Lower lobe of right lung (tissue), 2 donors: ENCODE results near the gene P2RY6. TPM values are rescaled to one million over a fixed set of nuclear protein-coding genes. Genes with fewer than 3 reads are reported as not detected.

Source experiments
- ATAC-seq, 2 donors: fragments of 200-7000 bp; cut with Tn5 transposase; one replicate each; pipeline ENCODE4 v1.9.1; 2020 to 2022; ENCODE audit warnings: mild to moderate bottlenecking in 2 of 2, moderate library complexity in 2 of 2
- DNase-seq: peaks from one replicate; pipeline ENCODE4 v3.0.0-alpha.2; 2020
- H3K27ac ChIP-seq: fragments of 200-600 bp; one replicate; pipeline ENCODE4 v1.8.0; 2022
- H3K27me3 ChIP-seq: fragments of 200-600 bp; one replicate; pipeline ENCODE4 v1.8.0; 2022; ENCODE audit warnings: low read depth
- H3K36me3 ChIP-seq: fragments of 200-600 bp; one replicate; pipeline ENCODE4 v1.8.0; 2022; ENCODE audit warnings: mild to moderate bottlenecking
- H3K4me1 ChIP-seq: fragments of 200-600 bp; one replicate; pipeline ENCODE4 v1.8.0; 2022
- H3K4me3 ChIP-seq: fragments of 200-600 bp; one replicate; pipeline ENCODE4 v1.8.0; 2022; ENCODE audit warnings: mild to moderate bottlenecking
- H3K9me3 ChIP-seq: fragments of 200-600 bp; one replicate; pipeline ENCODE4 v1.8.0; 2022
- intact Hi-C: fragments of 100-400 bp; cut with DNase I; formaldehyde crosslinking; loops from one replicate; pipeline ENCODE4 v1.11.0; 2022
- total RNA-seq: library from RNA; stranded (reverse); fragmentation: NEBNext Ultra II Directional; extraction: Animal tissue kit (Norgen Biotek cat#: 25700); gene quantifications from one replicate; pipeline ENCODE4 v1.2.1, GENCODE V29; 2021
- TF ChIP-seq, protein P1 (sequence below): fragments of 200-600 bp; IDR thresholded peaks from one replicate; pipeline ENCODE4 v1.8.0; 2022; ENCODE audit warnings: antibody characterized with exemption, mild to moderate bottlenecking
- donor health status: DM: no; HTN: yes; CAD: no; lungs with severe emphysema.

P2RY6 gene
- total RNA-seq, 1 donor from 2014 or later: 3.6 TPM

DNA sequence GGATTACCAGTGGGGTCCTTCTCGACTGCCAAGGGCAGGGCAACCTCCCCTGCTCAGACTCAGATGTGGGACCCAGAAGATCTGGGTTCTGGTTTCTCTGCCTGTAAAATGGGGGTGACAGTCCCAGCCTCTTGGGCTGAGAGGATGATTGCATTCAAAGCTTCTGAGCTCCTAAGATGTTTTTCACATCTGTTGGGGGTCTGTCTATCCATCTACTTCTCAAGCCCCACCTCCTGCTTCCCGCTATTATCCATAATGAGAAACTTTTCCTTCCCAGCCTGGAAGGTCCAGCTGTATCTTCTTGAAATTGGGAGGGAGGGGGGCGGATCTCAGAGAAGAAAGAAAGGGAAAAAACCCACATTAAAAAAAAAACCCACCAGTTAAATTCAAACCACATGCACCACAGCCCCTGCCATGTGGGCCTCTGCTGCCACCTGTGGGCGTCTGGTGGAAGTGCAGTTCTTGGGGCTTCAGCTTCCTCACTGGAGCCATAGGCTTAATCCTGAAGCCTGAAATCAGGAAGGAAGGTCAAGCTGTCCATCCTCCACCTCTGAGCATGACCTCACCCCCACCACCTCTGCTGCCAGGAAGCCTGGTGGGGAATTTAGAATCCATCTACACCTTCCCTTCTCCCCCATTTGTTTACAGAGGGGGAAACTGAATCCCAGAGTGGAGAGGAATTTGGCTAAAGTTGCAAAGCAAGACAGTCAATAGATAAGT is 63.2 kb downstream of the P2RY6 start:
- Histone ChIP-seq H3K4me1 (peaks cover 51% of the 10 kb centered on the region), H3K27me3 (no peaks in the 10 kb centered on the region), H3K4me3 (no peak overlapping the region), H3K27ac (peak overlapping the region; percentile 63), H3K9me3 (no peaks in the 10 kb centered on the region), H3K36me3 (no peaks in the 10 kb centered on the region)
- ATAC-seq (peak; percentile 85 to 87), DNase-seq (peak; percentile 81)
- TF ChIP-seq, protein P1, sequence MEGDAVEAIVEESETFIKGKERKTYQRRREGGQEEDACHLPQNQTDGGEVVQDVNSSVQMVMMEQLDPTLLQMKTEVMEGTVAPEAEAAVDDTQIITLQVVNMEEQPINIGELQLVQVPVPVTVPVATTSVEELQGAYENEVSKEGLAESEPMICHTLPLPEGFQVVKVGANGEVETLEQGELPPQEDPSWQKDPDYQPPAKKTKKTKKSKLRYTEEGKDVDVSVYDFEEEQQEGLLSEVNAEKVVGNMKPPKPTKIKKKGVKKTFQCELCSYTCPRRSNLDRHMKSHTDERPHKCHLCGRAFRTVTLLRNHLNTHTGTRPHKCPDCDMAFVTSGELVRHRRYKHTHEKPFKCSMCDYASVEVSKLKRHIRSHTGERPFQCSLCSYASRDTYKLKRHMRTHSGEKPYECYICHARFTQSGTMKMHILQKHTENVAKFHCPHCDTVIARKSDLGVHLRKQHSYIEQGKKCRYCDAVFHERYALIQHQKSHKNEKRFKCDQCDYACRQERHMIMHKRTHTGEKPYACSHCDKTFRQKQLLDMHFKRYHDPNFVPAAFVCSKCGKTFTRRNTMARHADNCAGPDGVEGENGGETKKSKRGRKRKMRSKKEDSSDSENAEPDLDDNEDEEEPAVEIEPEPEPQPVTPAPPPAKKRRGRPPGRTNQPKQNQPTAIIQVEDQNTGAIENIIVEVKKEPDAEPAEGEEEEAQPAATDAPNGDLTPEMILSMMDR: peak; percentile 99
- intact Hi-C loops: no loop called here

DNA sequence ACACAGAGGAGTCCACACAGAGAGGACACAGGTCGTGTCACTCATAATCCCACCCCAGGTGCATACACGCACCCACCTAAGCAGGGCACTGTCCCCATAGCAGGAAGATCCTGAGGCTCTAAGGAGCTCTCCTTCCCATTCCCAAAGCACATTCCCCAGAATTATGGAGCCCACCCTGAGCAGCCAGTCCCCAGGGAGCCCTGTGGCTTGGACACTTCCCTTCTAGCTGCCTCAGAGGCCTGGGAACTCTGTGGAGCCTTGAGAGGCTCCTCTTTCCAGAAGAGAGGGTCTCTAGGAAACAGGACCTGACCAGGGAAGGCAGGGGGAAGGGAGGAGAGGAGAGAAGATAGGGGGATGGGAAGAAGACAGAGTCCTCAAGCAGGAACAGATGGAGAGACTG is 65.7 kb downstream of the P2RY6 start:
- H3K27ac ChIP-seq: no peak overlapping the region
- DNase-seq (no peak), ATAC-seq (no peak)
- H3K4me3 ChIP-seq: no peak overlapping the region
- intact Hi-C loops: no loop called here
- H3K9me3 ChIP-seq: no peaks in the 10 kb centered on the region
- no peaks in the 10 kb centered on the region for H3K36me3 ChIP-seq
- H3K27me3 ChIP-seq: no peaks in the 10 kb centered on the region
- H3K4me1 ChIP-seq: peaks cover 34% of the 10 kb centered on the region
- TF ChIP-seq, protein P1: no peak

DNA sequence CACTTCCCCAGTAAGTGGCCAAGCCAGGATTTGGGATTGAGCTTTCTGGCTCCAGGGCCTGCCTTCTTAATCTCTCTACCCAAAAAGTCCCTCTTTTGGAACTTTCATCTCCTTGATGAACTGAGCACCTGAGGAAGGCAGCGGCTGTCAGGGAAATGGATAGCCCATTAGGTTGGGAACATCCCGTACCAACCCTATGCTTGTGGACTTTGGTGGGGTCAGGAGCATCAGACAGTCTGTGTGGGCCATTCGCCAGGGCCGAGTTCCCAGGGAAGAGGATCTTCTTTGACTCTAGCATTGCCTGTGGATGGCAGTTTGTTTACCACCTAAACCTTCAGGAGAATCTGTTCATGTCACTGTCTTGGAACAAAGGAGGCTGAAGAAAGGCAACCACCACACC is 66.1 kb downstream of the P2RY6 start:
- H3K36me3 ChIP-seq: no peaks in the 10 kb centered on the region
- H3K4me3 ChIP-seq: no peak overlapping the region
- H3K27me3 ChIP-seq: no peaks in the 10 kb centered on the region
- no peaks in the 10 kb centered on the region for H3K9me3 ChIP-seq
- intact Hi-C loops: no loop called here
- no peak overlapping the region for H3K27ac ChIP-seq
- TF ChIP-seq, protein P1: no peak
- peaks cover 31% of the 10 kb centered on the region for H3K4me1 ChIP-seq
- DNase-seq: no peak
- ATAC-seq: no peak

DNA sequence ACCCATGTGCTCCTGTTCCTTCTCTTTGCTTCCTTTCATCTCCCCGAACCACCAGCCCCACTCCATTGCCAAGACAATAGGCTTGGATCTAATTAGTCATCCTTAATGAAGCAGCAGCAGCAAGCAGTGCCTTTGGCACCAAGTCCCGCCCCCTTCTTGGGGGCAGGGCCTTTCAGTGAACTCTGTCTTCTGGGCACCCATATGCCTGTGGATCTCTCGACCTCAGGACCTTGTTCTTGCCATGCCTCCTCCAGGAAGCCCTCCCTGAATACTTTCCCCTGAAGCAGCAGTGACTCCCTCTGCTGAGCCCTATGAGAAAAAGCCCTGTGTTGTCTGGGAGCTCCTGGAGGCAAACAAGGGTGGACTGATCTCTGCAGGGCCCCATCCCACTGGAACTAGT is 68.0 kb downstream of the P2RY6 start:
- H3K9me3 ChIP-seq: no peaks in the 10 kb centered on the region
- no peak overlapping the region for H3K27ac ChIP-seq
- peaks cover 15% of the 10 kb centered on the region for H3K4me1 ChIP-seq
- H3K27me3 ChIP-seq: no peaks in the 10 kb centered on the region
- no peak overlapping the region for H3K4me3 ChIP-seq
- no peak for DNase-seq
- TF ChIP-seq, protein P1: no peak
- H3K36me3 ChIP-seq: no peaks in the 10 kb centered on the region
- no peak for ATAC-seq
- intact Hi-C loops: no loop called here

DNA sequence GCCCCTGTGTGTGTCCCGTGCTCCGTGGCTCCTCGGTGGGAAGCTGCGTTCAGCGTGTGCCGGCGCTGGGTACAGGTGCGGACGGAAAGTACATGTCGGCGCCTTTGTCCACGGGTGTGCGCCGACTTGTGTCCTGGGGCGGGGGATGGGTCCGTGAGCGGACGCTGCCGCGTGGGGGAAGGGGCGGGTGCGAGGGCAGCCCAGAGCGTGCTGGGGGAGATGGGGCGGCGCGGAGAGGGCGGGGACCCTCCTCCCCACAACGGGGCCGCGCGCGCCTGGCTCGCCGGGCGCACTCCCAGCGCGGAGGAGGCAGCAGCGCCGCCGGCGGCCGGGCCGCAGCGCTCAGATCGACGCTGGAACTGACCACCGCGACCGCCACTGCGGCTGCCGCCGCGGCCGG is 70.5 kb downstream of the P2RY6 start:
- no peaks in the 10 kb centered on the region for H3K9me3 ChIP-seq
- ATAC-seq (peak; percentile 7 to 32), DNase-seq (no peak)
- peak overlapping the region; percentile 19 for H3K4me3 ChIP-seq
- H3K27ac ChIP-seq: no peak overlapping the region
- TF ChIP-seq, protein P1: no peak
- H3K36me3 ChIP-seq: peaks cover 10% of the 10 kb centered on the region
- intact Hi-C loops: no loop called here
- H3K27me3 ChIP-seq: no peaks in the 10 kb centered on the region
- H3K4me1 ChIP-seq: peaks cover 8% of the 10 kb centered on the region
